ENCODE data around the gene PALLD. TPM values are rescaled to one million over a fixed set of nuclear protein-coding genes. Genes with fewer than 3 reads are reported as not detected.

The PALLD gene
- total RNA-seq, 1 experiment from 2014 or later = 26.7 TPM

- no peaks in the 10 kb centered on the region for H3K79me2 ChIP-seq (ENCODE audit: low read length)
- H3K4me2 ChIP-seq (ENCODE audit: low read length) = peak overlapping the region; percentile 64
- ATAC-seq (no peak), DNase-seq (no peak)
- POLR2A ChIA-PET (ENCODE audit: unreplicated experiment) = interaction anchor here (0.6 kb wide), 1 partner anchor 49 kb away, joined by 4 read pairs; no protein-coding TSS in a partner anchor
- CTCF ChIA-PET = no interaction called here
- H2AFZ ChIP-seq (ENCODE audit: low read length) = peak overlapping the region; percentile 82
- no peaks in the 10 kb centered on the region for H3K9me3 ChIP-seq (ENCODE audit: low read length)
- no TSS peak for BruUV-seq (replicated peaks)
- H3K4me3 ChIP-seq (ENCODE audit: low read length) = 0 out of 2 replicates have a peak overlapping the region, but pooled peaks have one; percentile 17
- H3K9me2 ChIP-seq (replicated peaks; ENCODE audit: low read length) = no peaks in the 10 kb centered on the region
- no peak for TF ChIP-seq EZH2 (IDR thresholded peaks at IDR 0.05; ENCODE audit: low read length, unreplicated experiment)
- TF ChIP-seq CTCF (conservative IDR thresholded peaks at IDR 0.05; ENCODE audit: low read depth, low read length) = no peak
- no peak for TF ChIP-seq EZH2phosphoT487 (IDR thresholded peaks at IDR 0.05; ENCODE audit: borderline replicate concordance, low read length)
- H3K27ac ChIP-seq (ENCODE audit: low read length) = peak overlapping the region; percentile 11
- H3K4me1 ChIP-seq (ENCODE audit: insufficient read depth, low read length) = peaks cover 33% of the 10 kb centered on the region
- H4K20me1 ChIP-seq (ENCODE audit: low read length) = no peaks in the 10 kb centered on the region
- no peak overlapping the region for H3K9ac ChIP-seq (ENCODE audit: low read length)
- H3K27me3 ChIP-seq (ENCODE audit: low read length) = no peaks in the 10 kb centered on the region
- no peaks in the 10 kb centered on the region for H3K36me3 ChIP-seq (ENCODE audit: low read depth, low read length)
- intact Hi-C loops (cut with micrococcal nuclease) = no loop called here
- peaks cover 6% of the 10 kb centered on the region for H3F3A ChIP-seq (ENCODE audit: low read length, unreplicated experiment)
Observed at GRCh38 chr4:168570466-168570865, 73.6 kb downstream of the PALLD start.

GRCh38 chr4:168572002-168572401, 75.2 kb downstream of the PALLD start:
- Histone ChIP-seq H3K79me2 (ENCODE audit: low read length) (no peaks in the 10 kb centered on the region), H3K4me1 (ENCODE audit: insufficient read depth, low read length) (peaks cover 33% of the 10 kb centered on the region), H4K20me1 (ENCODE audit: low read length) (no peaks in the 10 kb centered on the region), H2AFZ (ENCODE audit: low read length) (no peak overlapping the region), H3K9ac (ENCODE audit: low read length) (no peak overlapping the region), H3K27ac (ENCODE audit: low read length) (no peak overlapping the region), H3K36me3 (ENCODE audit: low read depth, low read length) (no peaks in the 10 kb centered on the region), H3F3A (ENCODE audit: low read length, unreplicated experiment) (peaks cover 6% of the 10 kb centered on the region), H3K9me2 (replicated peaks; ENCODE audit: low read length) (no peaks in the 10 kb centered on the region), H3K9me3 (ENCODE audit: low read length) (no peaks in the 10 kb centered on the region), H3K27me3 (ENCODE audit: low read length) (no peaks in the 10 kb centered on the region), H3K4me3 (ENCODE audit: low read length) (no peak overlapping the region), H3K4me2 (ENCODE audit: low read length) (no peak overlapping the region)
- DNase-seq (no peak), ATAC-seq (no peak)
- intact Hi-C loops (cut with micrococcal nuclease) = no loop called here
- no TSS peak for BruUV-seq (replicated peaks)
- ChIA-PET CTCF (no interaction called here), POLR2A (ENCODE audit: unreplicated experiment) (no interaction called here)
- TF ChIP-seq EZH2phosphoT487 (IDR thresholded peaks at IDR 0.05; ENCODE audit: borderline replicate concordance, low read length) (no peak), EZH2 (IDR thresholded peaks at IDR 0.05; ENCODE audit: low read length, unreplicated experiment) (no peak), CTCF (conservative IDR thresholded peaks at IDR 0.05; ENCODE audit: low read depth, low read length) (no peak)

GRCh38 chr4:168573870-168574269, 77.0 kb downstream of the PALLD start:
- H3K4me2 ChIP-seq (ENCODE audit: low read length) = 0 out of 2 replicates have a peak overlapping the region, but pooled peaks have one; percentile 47
- H3K4me3 ChIP-seq (ENCODE audit: low read length) = no peak overlapping the region
- H3K4me1 ChIP-seq (ENCODE audit: insufficient read depth, low read length) = peaks cover 32% of the 10 kb centered on the region
- BruUV-seq (replicated peaks) = no TSS peak
- no peak for DNase-seq
- H4K20me1 ChIP-seq (ENCODE audit: low read length) = no peaks in the 10 kb centered on the region
- H3K79me2 ChIP-seq (ENCODE audit: low read length) = no peaks in the 10 kb centered on the region
- CTCF ChIA-PET = no interaction called here
- peaks cover 6% of the 10 kb centered on the region for H3F3A ChIP-seq (ENCODE audit: low read length, unreplicated experiment)
- H3K27me3 ChIP-seq (ENCODE audit: low read length) = no peaks in the 10 kb centered on the region
- POLR2A ChIA-PET (ENCODE audit: unreplicated experiment) = no interaction called here
- H3K27ac ChIP-seq (ENCODE audit: low read length) = 0 out of 2 replicates have a peak overlapping the region, but pooled peaks have one; percentile 17
- ATAC-seq = no peak
- H2AFZ ChIP-seq (ENCODE audit: low read length) = no peak overlapping the region
- no peaks in the 10 kb centered on the region for H3K9me2 ChIP-seq (replicated peaks; ENCODE audit: low read length)
- intact Hi-C loops (cut with micrococcal nuclease) = no loop called here
- no peak overlapping the region for H3K9ac ChIP-seq (ENCODE audit: low read length)
- no peaks in the 10 kb centered on the region for H3K36me3 ChIP-seq (ENCODE audit: low read depth, low read length)
- TF ChIP-seq CTCF (conservative IDR thresholded peaks at IDR 0.05; ENCODE audit: low read depth, low read length) = no peak
- TF ChIP-seq EZH2phosphoT487 (IDR thresholded peaks at IDR 0.05; ENCODE audit: borderline replicate concordance, low read length) = no peak
- no peak for TF ChIP-seq EZH2 (IDR thresholded peaks at IDR 0.05; ENCODE audit: low read length, unreplicated experiment)
- H3K9me3 ChIP-seq (ENCODE audit: low read length) = no peaks in the 10 kb centered on the region
